Upper lobe of right lung (tissue), 1 donor: Measurements from ENCODE around the gene CRTC1. TPM values are rescaled to one million over a fixed set of nuclear protein-coding genes. Genes with fewer than 3 reads are reported as not detected.

Experiments used
- ATAC-seq: fragments of 200-7000 bp; cut with Tn5 transposase; one replicate; pipeline ENCODE4 v1.9.1; 2020; ENCODE audit warnings: mild to moderate bottlenecking, moderate library complexity
- DNase-seq: peaks from one replicate; pipeline ENCODE4 v3.0.0-alpha.2; 2020
- H3K27ac ChIP-seq: fragments of 200-600 bp; one replicate; pipeline ENCODE4 v1.8.0; 2022
- H3K27me3 ChIP-seq: fragments of 200-600 bp; one replicate; pipeline ENCODE4 v1.8.0; 2022; ENCODE audit warnings: mild to moderate bottlenecking
- H3K36me3 ChIP-seq: fragments of 200-600 bp; one replicate; pipeline ENCODE4 v1.8.0; 2022
- H3K4me1 ChIP-seq: fragments of 200-600 bp; one replicate; pipeline ENCODE4 v1.8.0; 2022
- H3K4me3 ChIP-seq: fragments of 200-600 bp; one replicate; pipeline ENCODE4 v1.8.0; 2022; ENCODE audit warnings: mild to moderate bottlenecking
- H3K9me3 ChIP-seq: fragments of 200-600 bp; one replicate; pipeline ENCODE4 v1.8.0; 2022
- intact Hi-C: fragments of 100-400 bp; cut with DNase I; formaldehyde crosslinking; loops from one replicate; pipeline ENCODE4 v1.11.0; 2022
- total RNA-seq: library from RNA; stranded (reverse); fragmentation: NEBNext Ultra II Directional; extraction: Animal tissue kit (Norgen Biotek cat#: 25700); gene quantifications from one replicate; pipeline ENCODE4 v1.2.1, GENCODE V29; 2021
- TF ChIP-seq, protein P1 (sequence below): fragments of 200-600 bp; IDR thresholded peaks from one replicate; pipeline ENCODE4 v1.8.0; 2022; ENCODE audit warnings: antibody characterized with exemption
- donor health status: DM: no; HTN: yes; CAD: no; lungs with severe emphysema.

Gene CRTC1
- total RNA-seq, 1 donor from 2014 or later = 13.8 TPM

DNA sequence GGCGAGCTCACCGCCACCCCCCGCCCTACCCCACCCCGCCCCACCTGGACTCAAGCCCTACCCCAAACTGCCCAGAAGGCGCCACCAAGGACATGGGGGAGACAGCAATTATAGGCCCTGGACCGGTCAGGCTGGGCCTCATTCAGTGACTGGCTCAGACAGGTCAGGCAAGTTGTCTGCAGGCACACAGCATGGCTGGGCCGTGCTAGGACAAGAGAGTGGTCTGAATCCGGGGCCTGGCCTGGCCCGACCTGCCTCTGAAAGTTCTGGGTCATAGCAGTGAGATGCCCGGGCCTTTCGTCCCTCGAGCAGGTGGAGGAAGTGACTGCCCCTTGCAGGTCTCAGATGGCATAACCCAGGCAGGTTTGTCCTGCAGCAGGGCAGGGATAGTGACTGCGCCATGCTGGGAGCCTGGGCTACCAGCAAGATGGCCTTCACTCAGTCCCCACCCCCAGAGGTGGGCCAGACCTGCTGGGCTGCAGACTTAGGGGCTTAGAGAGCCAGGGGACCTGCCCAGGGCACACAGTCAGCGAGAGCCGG, 86.6 kb downstream of the CRTC1 start:
- TF ChIP-seq, protein P1, sequence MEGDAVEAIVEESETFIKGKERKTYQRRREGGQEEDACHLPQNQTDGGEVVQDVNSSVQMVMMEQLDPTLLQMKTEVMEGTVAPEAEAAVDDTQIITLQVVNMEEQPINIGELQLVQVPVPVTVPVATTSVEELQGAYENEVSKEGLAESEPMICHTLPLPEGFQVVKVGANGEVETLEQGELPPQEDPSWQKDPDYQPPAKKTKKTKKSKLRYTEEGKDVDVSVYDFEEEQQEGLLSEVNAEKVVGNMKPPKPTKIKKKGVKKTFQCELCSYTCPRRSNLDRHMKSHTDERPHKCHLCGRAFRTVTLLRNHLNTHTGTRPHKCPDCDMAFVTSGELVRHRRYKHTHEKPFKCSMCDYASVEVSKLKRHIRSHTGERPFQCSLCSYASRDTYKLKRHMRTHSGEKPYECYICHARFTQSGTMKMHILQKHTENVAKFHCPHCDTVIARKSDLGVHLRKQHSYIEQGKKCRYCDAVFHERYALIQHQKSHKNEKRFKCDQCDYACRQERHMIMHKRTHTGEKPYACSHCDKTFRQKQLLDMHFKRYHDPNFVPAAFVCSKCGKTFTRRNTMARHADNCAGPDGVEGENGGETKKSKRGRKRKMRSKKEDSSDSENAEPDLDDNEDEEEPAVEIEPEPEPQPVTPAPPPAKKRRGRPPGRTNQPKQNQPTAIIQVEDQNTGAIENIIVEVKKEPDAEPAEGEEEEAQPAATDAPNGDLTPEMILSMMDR = no peak
- no peak for DNase-seq
- H3K27ac ChIP-seq = no peak overlapping the region
- no peak for ATAC-seq
- H3K4me3 ChIP-seq = no peak overlapping the region
- intact Hi-C loops = no loop called here
- H3K36me3 ChIP-seq = no peaks in the 10 kb centered on the region
- H3K27me3 ChIP-seq = no peaks in the 10 kb centered on the region
- H3K4me1 ChIP-seq = no peaks in the 10 kb centered on the region
- no peaks in the 10 kb centered on the region for H3K9me3 ChIP-seq

DNA sequence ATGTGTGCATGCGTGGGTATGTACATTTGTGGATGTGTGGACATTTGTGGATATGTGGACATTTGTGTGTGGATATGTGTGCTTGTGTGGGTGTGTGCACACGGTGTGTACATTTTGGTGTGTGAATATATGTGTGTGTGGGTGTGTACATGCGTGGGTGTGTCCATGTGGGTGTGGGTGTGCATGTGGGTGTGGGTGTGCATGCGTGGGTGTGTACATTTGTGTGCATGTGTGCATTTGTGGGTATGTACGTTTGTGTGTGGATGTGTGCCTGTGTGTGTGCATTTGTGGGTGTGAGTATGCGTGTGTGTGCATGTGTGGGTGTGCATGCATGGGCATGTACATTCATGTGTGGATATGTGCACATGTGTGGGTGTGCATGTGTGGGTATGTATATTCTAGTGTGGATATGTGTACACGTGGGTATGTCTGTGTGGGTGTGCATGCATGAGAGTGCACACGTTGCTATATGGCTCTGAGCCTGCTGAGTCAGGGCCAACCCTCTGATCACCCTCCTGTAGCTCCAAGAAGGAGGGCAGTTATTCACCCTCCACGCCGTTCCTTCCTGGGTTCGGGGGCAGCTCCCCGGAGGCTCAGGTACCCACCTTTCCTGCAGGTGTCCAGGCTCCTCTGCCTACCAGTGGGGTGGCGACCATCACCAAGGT, 87.3 kb downstream of the CRTC1 start:
- intact Hi-C loops = no loop called here

GRCh38 chr19:18771328-18772242, 88.1 kb downstream of the CRTC1 start:
- no peaks in the 10 kb centered on the region for H3K4me1 ChIP-seq
- TF ChIP-seq, protein P1 = peak; percentile 5
- no peak for ATAC-seq
- no peak overlapping the region for H3K4me3 ChIP-seq
- no peak for DNase-seq
- no peaks in the 10 kb centered on the region for H3K27me3 ChIP-seq
- intact Hi-C loops = no loop called here
- no peak overlapping the region for H3K27ac ChIP-seq
- no peaks in the 10 kb centered on the region for H3K36me3 ChIP-seq
- no peaks in the 10 kb centered on the region for H3K9me3 ChIP-seq

More for the DNA sequence above, 87.3 kb downstream of the CRTC1 start:
- H3K27me3 ChIP-seq = no peaks in the 10 kb centered on the region
- ATAC-seq = no peak
- H3K36me3 ChIP-seq = no peaks in the 10 kb centered on the region
- no peak for DNase-seq
- no peak overlapping the region for H3K27ac ChIP-seq
- no peaks in the 10 kb centered on the region for H3K4me1 ChIP-seq
- TF ChIP-seq, protein P1 = no peak
- H3K4me3 ChIP-seq = no peak overlapping the region
- no peaks in the 10 kb centered on the region for H3K9me3 ChIP-seq

GRCh38 chr19:18772620-18773587, 89.4 kb downstream of the CRTC1 start:
- Histone ChIP-seq H3K9me3 (no peaks in the 10 kb centered on the region), H3K27me3 (no peaks in the 10 kb centered on the region), H3K36me3 (no peaks in the 10 kb centered on the region), H3K4me3 (no peak overlapping the region), H3K4me1 (no peaks in the 10 kb centered on the region), H3K27ac (no peak overlapping the region)
- intact Hi-C loops = no loop called here
- TF ChIP-seq, protein P1 = no peak
- no peak for DNase-seq
- ATAC-seq = no peak

- intact Hi-C loops = no loop called here
- TF ChIP-seq, protein P1 = no peak
- Histone ChIP-seq H3K4me1 (no peaks in the 10 kb centered on the region), H3K36me3 (no peaks in the 10 kb centered on the region), H3K27me3 (no peaks in the 10 kb centered on the region), H3K9me3 (no peaks in the 10 kb centered on the region), H3K4me3 (no peak overlapping the region), H3K27ac (no peak overlapping the region)
- DNase-seq (no peak), ATAC-seq (no peak)
Measured at GRCh38 chr19:18773682-18774081, 90.2 kb downstream of the CRTC1 start.
